GM23338 (cell line): ENCODE results near the gene INTS6. TPM values are rescaled to one million over a fixed set of nuclear protein-coding genes. Genes with fewer than 3 reads are reported as not detected.

ENCODE experiments used
- ATAC-seq: fragments of 200-7000 bp; cut with Tn5 transposase; 3 replicates; pipeline ENCODE4 v1.9.1; 2020
- DNase-seq: peaks from one replicate; pipeline ENCODE4 v3.0.0-alpha.2; 2015; ENCODE audit warnings: low spot score
- H2AFZ ChIP-seq: fragments of 200-600 bp; sonication (generic); 2 replicates; pipeline ENCODE4 v1.8.0; 2016; ENCODE audit warnings: antibody characterized with exemption, mild to moderate bottlenecking, moderate library complexity
- H3F3A ChIP-seq: fragments of 200-600 bp; sonication (generic); replicated peaks from 2 replicates; pipeline ENCODE4 v1.8.0; 2017; ENCODE audit warnings: antibody characterized with exemption, mixed run types, low read depth
- H3K27ac ChIP-seq: fragments of 200-600 bp; sonication (generic); 2 replicates; pipeline ENCODE4 v1.6.1; 2016; ENCODE audit warnings: low read depth
- H3K27me3 ChIP-seq: fragments of 200-600 bp; sonication (generic); 2 replicates; pipeline ENCODE4 v1.8.0; 2016; ENCODE audit warnings: mild to moderate bottlenecking, mixed run types, moderate library complexity; ENCODE audit not compliant: insufficient read depth
- H3K36me3 ChIP-seq: fragments of 200-600 bp; sonication (generic); 2 replicates; pipeline ENCODE4 v1.8.0; 2016; ENCODE audit warnings: mild to moderate bottlenecking; ENCODE audit not compliant: insufficient read depth
- H3K4me1 ChIP-seq: fragments of 200-600 bp; sonication (generic); 2 replicates; pipeline ENCODE4 v1.8.0; 2016; ENCODE audit warnings: mild to moderate bottlenecking, moderate library complexity; ENCODE audit not compliant: insufficient read depth
- H3K4me2 ChIP-seq: fragments of 200-600 bp; sonication (generic); 2 replicates; pipeline ENCODE4 v1.7.1; 2017; ENCODE audit warnings: mixed run types
- H3K4me3 ChIP-seq: fragments of 200-600 bp; sonication (generic); 2 replicates; pipeline ENCODE4 v1.6.1; 2016; ENCODE audit warnings: mixed run types
- H3K79me2 ChIP-seq: fragments of 200-600 bp; sonication (generic); replicated peaks from 2 replicates; pipeline ENCODE4 v1.8.0; 2017; ENCODE audit warnings: mild to moderate bottlenecking; ENCODE audit not compliant: insufficient read depth
- H3K9me2 ChIP-seq: fragments of 200-600 bp; sonication (generic); 2 replicates; pipeline ENCODE4 v1.8.0; 2017; ENCODE audit not compliant: insufficient read depth
- H4K20me1 ChIP-seq: fragments of 200-600 bp; sonication (generic); replicated peaks from 2 replicates; pipeline ENCODE4 v1.8.0; 2017; ENCODE audit warnings: mild to moderate bottlenecking; ENCODE audit not compliant: insufficient read depth
- H3K27ac Mint-ChIP-seq: 2 replicates; pipeline ENCODE4 v1.8.0; 2020; ENCODE audit warnings: inconsistent platforms, mild to moderate bottlenecking, moderate library complexity, mixed read lengths
- H3K27me3 Mint-ChIP-seq: 3 replicates; pipeline ENCODE4 v1.8.0; 2022; ENCODE audit warnings: low read depth, mild to moderate bottlenecking, moderate library complexity, mixed read lengths, inconsistent platforms; ENCODE audit not compliant: insufficient read depth, poor library complexity
- H3K36me3 Mint-ChIP-seq: 3 replicates; pipeline ENCODE4 v1.8.0; 2021; ENCODE audit warnings: low read depth, mild to moderate bottlenecking, inconsistent platforms, moderate library complexity, mixed read lengths
- H3K4me1 Mint-ChIP-seq: 3 replicates; pipeline ENCODE4 v1.8.0; 2020; ENCODE audit warnings: mild to moderate bottlenecking, inconsistent platforms, mixed read lengths
- H3K4me3 Mint-ChIP-seq: 3 replicates; pipeline ENCODE4 v1.8.0; 2021; ENCODE audit warnings: moderate library complexity, mild to moderate bottlenecking, inconsistent platforms, mixed read lengths
- H3K9me3 Mint-ChIP-seq: 3 replicates; pipeline ENCODE4 v1.8.0; 2020; ENCODE audit warnings: moderate library complexity, mild to moderate bottlenecking, inconsistent platforms, mixed read lengths
- CREB1 ChIP-seq: fragments of 250-450 bp; sonication (Bioruptor Pico); IDR thresholded peaks from 2 replicates; pipeline ENCODE4 v1.5.0; 2020; ENCODE audit warnings: low read depth, mild to moderate bottlenecking, moderate library complexity
- ETS1 ChIP-seq: IDR thresholded peaks from 2 replicates; pipeline ENCODE4 v1.6.1; 2016; ENCODE audit warnings: antibody characterized with exemption
- EZH2 ChIP-seq: fragments of 200-600 bp; sonication (generic); IDR thresholded peaks from one replicate; pipeline ENCODE4 v1.8.0; 2017; ENCODE audit warnings: antibody characterized with exemption, mild to moderate bottlenecking, low read depth; ENCODE audit not compliant: unreplicated experiment
- EZH2phosphoT487 ChIP-seq: fragments of 200-600 bp; sonication (generic); IDR thresholded peaks from one replicate; pipeline ENCODE4 v1.8.1; 2018; ENCODE audit warnings: antibody characterized with exemption; ENCODE audit not compliant: unreplicated experiment
- JUNB ChIP-seq: IDR thresholded peaks from one replicate; pipeline ENCODE4 v1.6.1; 2016; ENCODE audit warnings: antibody characterized with exemption; ENCODE audit not compliant: unreplicated experiment
- POLR2AphosphoS5 ChIP-seq: IDR thresholded peaks from 2 replicates; pipeline ENCODE4 v1.6.1; 2016; ENCODE audit warnings: antibody characterized with exemption, low read depth
- STAT1 ChIP-seq: IDR thresholded peaks from one replicate; pipeline ENCODE4 v1.6.1; 2016; ENCODE audit warnings: antibody characterized with exemption; ENCODE audit not compliant: unreplicated experiment
- ZNF114 ChIP-seq: fragments of 250-450 bp; sonication (Bioruptor Pico); IDR thresholded peaks from 2 replicates; pipeline ENCODE4 v1.5.0; 2020; ENCODE audit warnings: mild to moderate bottlenecking, moderate library complexity
- ZNF331 ChIP-seq: fragments of 250-450 bp; sonication (Bioruptor Pico); IDR thresholded peaks from 2 replicates; pipeline ENCODE4 v1.5.0; 2020; ENCODE audit warnings: low read depth, mild to moderate bottlenecking, moderate library complexity
- polyA plus RNA-seq: library from polyadenylated mRNA; unstranded; fragments of >200 nt; fragmentation: Nextera tagmentation; extraction: Ambion mirVana; gene quantifications from 2 replicates; pipeline ENCODE4 v1.2.1, GENCODE V29; 2016
- total RNA-seq: library from RNA; depleted of rRNA; stranded (reverse); fragments of >200 nt; shearing (Covaris generic); gene quantifications from 2 replicates; pipeline ENCODE4 v1.2.3, GENCODE V29; 2014
- TF ChIP-seq, protein P1 (sequence below): IDR thresholded peaks from one replicate; pipeline ENCODE4 v1.6.1; 2018; ENCODE audit warnings: antibody characterized with exemption; ENCODE audit not compliant: unreplicated experiment
- TF ChIP-seq, protein P2 (sequence below), 2 experiments: fragments of 200-600 bp in 1 of 2; sonication (generic) in 1 of 2; conservative IDR thresholded peaks; 2 replicates each; pipeline versions ENCODE4 v1.5.1 to v1.6.1; 2016 to 2017; ENCODE audit warnings: antibody characterized with exemption in 2 of 2, low read depth in 2 of 2, mild to moderate bottlenecking in 2 of 2, moderate library complexity in 1 of 2

Gene INTS6
- total and polyA plus RNA-seq, 2 experiments from 2014 or later, result 24.8 to 38.6 TPM

GRCh38 chr13:51318015-51318414 is 134.8 kb downstream of the INTS6 start (continued):
- no peak for TF ChIP-seq ETS1
- no peak for TF ChIP-seq EZH2
- TF ChIP-seq, protein P1, sequence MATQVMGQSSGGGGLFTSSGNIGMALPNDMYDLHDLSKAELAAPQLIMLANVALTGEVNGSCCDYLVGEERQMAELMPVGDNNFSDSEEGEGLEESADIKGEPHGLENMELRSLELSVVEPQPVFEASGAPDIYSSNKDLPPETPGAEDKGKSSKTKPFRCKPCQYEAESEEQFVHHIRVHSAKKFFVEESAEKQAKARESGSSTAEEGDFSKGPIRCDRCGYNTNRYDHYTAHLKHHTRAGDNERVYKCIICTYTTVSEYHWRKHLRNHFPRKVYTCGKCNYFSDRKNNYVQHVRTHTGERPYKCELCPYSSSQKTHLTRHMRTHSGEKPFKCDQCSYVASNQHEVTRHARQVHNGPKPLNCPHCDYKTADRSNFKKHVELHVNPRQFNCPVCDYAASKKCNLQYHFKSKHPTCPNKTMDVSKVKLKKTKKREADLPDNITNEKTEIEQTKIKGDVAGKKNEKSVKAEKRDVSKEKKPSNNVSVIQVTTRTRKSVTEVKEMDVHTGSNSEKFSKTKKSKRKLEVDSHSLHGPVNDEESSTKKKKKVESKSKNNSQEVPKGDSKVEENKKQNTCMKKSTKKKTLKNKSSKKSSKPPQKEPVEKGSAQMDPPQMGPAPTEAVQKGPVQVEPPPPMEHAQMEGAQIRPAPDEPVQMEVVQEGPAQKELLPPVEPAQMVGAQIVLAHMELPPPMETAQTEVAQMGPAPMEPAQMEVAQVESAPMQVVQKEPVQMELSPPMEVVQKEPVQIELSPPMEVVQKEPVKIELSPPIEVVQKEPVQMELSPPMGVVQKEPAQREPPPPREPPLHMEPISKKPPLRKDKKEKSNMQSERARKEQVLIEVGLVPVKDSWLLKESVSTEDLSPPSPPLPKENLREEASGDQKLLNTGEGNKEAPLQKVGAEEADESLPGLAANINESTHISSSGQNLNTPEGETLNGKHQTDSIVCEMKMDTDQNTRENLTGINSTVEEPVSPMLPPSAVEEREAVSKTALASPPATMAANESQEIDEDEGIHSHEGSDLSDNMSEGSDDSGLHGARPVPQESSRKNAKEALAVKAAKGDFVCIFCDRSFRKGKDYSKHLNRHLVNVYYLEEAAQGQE, result no peak
- no peak for TF ChIP-seq STAT1
- TF ChIP-seq CREB1, result no peak
- TF ChIP-seq EZH2phosphoT487, result no peak
- no peak for TF ChIP-seq ZNF331 (CRISPR knock-in tag)
- no peak for TF ChIP-seq ZNF114
- no peak for TF ChIP-seq POLR2AphosphoS5

DNA sequence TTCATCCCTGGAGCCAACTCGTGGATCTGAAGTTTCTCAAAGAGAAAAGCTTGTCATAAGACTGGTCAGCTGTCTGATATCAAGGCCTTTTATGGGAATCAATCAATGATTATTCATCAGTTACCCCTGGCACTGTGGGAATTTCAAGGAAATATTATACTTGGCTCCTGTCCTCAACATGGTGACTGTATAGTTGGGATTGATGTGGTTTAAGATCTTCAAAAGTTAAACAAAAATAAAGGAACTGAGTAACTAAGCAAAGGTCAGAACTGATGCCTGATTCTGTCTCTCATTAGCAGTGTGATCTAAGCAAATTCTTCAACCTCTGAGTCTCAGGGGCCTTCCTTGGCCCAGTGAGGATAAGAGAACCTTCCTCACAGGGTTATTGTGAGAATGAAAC is 135.6 kb downstream of the INTS6 start:
- Histone ChIP-seq H2AFZ (no peak overlapping the region), H3K9me2 (peaks cover 33% of the 10 kb centered on the region; the same call in 1 of the 2 replicates), H4K20me1 (no peaks in the 10 kb centered on the region), H3K79me2 (no peaks in the 10 kb centered on the region), H3K4me2 (no peak overlapping the region), H3F3A (no peaks in the 10 kb centered on the region), H3K4me1 (peaks cover 5% of the 10 kb centered on the region), H3K27ac (no peak overlapping the region), H3K27me3 (no peaks in the 10 kb centered on the region), H3K36me3 (no peaks in the 10 kb centered on the region), H3K4me3 (no peak overlapping the region)
- Mint-ChIP-seq H3K27me3 (peaks cover 9% of the 10 kb centered on the region), H3K4me3 (no peak overlapping the region), H3K4me1 (peaks cover 17% of the 10 kb centered on the region), H3K9me3 (peaks cover 1% of the 10 kb centered on the region; the same call in 2 of the 3 replicates), H3K27ac (no peak overlapping the region), H3K36me3 (peaks cover 1% of the 10 kb centered on the region; the same call in 2 of the 3 replicates)
- no peak for ATAC-seq
- TF ChIP-seq, protein P1, result no peak
- TF ChIP-seq STAT1 (no peak), ETS1 (no peak), ZNF331 (CRISPR knock-in tag) (no peak), JUNB (no peak), ZNF114 (no peak)
- TF ChIP-seq, protein P2, sequence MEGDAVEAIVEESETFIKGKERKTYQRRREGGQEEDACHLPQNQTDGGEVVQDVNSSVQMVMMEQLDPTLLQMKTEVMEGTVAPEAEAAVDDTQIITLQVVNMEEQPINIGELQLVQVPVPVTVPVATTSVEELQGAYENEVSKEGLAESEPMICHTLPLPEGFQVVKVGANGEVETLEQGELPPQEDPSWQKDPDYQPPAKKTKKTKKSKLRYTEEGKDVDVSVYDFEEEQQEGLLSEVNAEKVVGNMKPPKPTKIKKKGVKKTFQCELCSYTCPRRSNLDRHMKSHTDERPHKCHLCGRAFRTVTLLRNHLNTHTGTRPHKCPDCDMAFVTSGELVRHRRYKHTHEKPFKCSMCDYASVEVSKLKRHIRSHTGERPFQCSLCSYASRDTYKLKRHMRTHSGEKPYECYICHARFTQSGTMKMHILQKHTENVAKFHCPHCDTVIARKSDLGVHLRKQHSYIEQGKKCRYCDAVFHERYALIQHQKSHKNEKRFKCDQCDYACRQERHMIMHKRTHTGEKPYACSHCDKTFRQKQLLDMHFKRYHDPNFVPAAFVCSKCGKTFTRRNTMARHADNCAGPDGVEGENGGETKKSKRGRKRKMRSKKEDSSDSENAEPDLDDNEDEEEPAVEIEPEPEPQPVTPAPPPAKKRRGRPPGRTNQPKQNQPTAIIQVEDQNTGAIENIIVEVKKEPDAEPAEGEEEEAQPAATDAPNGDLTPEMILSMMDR (conservative IDR thresholded peaks at IDR 0.05; ENCODE audit: low read depth in 2 of 2), result no peak
- no peak for DNase-seq
